GM12891 (cell line): Measurements from ENCODE around the gene FASTKD2.

Experiments used
- DNase-seq: peaks from one replicate; pipeline ENCODE4 v3.0.0; 2011; ENCODE audit warnings: low spot score; ENCODE audit not compliant: insufficient read length
- FAIRE-seq: peaks from 2 replicates; lab custom pipeline; 2011; peaks lifted over from hg19 to GRCh38; lab: Jason Lieb, UNC
- PAX5 ChIP-seq: IDR thresholded peaks from 2 replicates; pipeline ENCODE4 v1.6.1; 2011; ENCODE audit warnings: low read length, moderate library complexity, mild to moderate bottlenecking; ENCODE audit not compliant: insufficient read depth, severe bottlenecking
- POLR2A ChIP-seq: IDR thresholded peaks from 2 replicates; pipeline ENCODE4 v1.6.1; 2011; ENCODE audit warnings: low read depth, low read length, control low read depth
- POLR2AphosphoS5 ChIP-seq: IDR thresholded peaks from 2 replicates; pipeline ENCODE4 v1.6.1; 2011; ENCODE audit warnings: low read depth, low read length, control low read depth
- POU2F2 ChIP-seq: IDR thresholded peaks from 2 replicates; pipeline ENCODE4 v1.6.1; 2011; ENCODE audit warnings: low read depth, mild to moderate bottlenecking, control low read depth, low read length, moderate library complexity
- SPI1 ChIP-seq: IDR thresholded peaks from 2 replicates; pipeline ENCODE4 v1.6.1; 2011; ENCODE audit warnings: low read depth, low read length, control low read depth
- TAF1 ChIP-seq: IDR thresholded peaks from 2 replicates; pipeline ENCODE4 v1.6.1; 2011; ENCODE audit warnings: low read depth, low read length, control low read depth

Gene FASTKD2

GRCh38 chr2:206832873-206833272, 67.5 kb downstream of the FASTKD2 start:
- TF ChIP-seq POLR2AphosphoS5 (no peak), SPI1 (peak; percentile 88)
- DNase-seq: no peak
- no peak for FAIRE-seq

- FAIRE-seq (no peak), DNase-seq (no peak)
- TF ChIP-seq TAF1 (no peak), PAX5 (no peak), SPI1 (no peak), POU2F2 (no peak), POLR2AphosphoS5 (no peak), POLR2A (no peak)
Measured at GRCh38 chr2:206833291-206833690, 67.9 kb downstream of the FASTKD2 start.

GRCh38 chr2:206836722-206837121, 71.3 kb downstream of the FASTKD2 start:
- no peak for FAIRE-seq
- no peak for DNase-seq
- no peak for TF ChIP-seq POU2F2
- no peak for TF ChIP-seq PAX5

GRCh38 chr2:206837775-206838174, 72.4 kb downstream of the FASTKD2 start:
- TF ChIP-seq POU2F2 (no peak), SPI1 (no peak), TAF1 (no peak), POLR2AphosphoS5 (no peak), PAX5 (no peak), POLR2A (no peak)
- FAIRE-seq: no peak
- no peak for DNase-seq

GRCh38 chr2:206838690-206839089, 73.3 kb downstream of the FASTKD2 start:
- TF ChIP-seq POLR2AphosphoS5 (no peak), TAF1 (no peak), POU2F2 (no peak), SPI1 (no peak), POLR2A (no peak), PAX5 (no peak)
- DNase-seq: no peak
- no peak for FAIRE-seq

- DNase-seq (no peak), FAIRE-seq (no peak)
- TF ChIP-seq POU2F2: no peak
- TF ChIP-seq POLR2A: no peak
- TF ChIP-seq PAX5: no peak
- TF ChIP-seq TAF1: no peak
Measured at GRCh38 chr2:206840999-206841398, 75.6 kb downstream of the FASTKD2 start.
